GOT3 (cell line): ENCODE data around the gene INSM1.

Experiments used
- DNase-seq: peaks from one replicate; lab custom pipeline; 2025; ENCODE audit warnings: mixed read lengths; lab: John Stamatoyannopoulos, UW

INSM1 gene

DNA sequence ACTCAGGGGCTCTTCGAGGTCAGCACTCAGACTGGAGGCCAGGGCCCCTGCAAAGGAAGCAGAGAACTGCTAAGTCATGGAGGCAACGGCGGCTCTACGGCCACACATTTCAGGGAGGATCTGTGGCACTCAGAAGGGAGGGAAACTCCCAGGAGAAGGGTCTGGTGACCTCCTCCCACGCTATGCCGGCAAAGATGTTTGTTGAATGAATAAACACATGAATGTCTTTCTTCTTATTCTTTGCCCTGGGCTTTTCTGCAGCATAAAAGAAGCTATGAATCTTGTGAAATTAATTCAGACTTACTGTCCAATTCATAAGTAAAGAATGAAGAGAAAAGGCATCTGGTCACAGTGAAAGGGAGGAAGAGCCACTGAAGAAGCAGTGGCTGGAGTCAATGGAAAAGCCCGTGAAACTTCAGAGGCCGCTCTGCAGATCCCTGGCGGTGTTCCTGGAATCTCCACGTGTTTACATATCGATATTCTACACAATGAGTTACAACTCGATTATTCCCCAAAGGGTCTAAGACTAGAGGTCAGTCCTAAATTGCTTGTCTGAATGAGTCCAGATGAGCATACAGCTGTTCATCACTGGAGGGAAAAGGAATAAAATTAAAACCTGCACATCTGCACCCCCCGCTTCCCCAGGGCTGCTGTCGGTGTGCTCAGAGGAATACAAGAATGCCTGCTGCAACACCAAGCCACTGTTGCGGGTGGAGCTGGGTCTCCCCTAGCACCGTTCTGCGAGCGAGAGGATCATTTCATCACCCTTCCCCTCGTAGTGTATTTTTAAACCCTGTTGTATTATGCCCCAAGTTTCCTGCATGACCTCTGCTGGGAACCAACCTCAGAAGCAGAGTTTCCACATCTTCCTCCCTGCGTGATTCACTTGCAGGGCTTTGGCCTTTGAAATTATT lies 25.6 kb downstream of the INSM1 start:
- DNase-seq = no peak

DNA sequence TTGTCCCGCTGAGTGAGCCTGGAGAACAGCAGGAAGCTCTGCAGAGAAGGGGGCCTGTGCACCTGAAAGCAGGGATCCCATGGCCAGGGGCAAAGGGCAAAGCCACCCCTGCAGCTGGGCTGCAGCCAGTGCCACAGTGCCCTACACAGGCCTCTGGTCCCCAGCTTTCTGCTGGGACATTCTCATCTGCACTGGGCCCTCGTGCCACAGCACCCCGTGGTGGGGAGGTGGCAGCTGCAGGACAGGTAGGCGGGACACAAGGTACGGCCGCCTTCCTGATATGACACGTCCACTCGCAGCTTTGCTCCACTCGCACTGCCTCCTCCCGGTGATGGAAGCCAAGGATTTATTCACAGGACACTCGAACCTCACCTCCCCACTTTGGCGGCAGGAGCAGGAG lies 27.2 kb downstream of the INSM1 start:
- DNase-seq = no peak

DNA sequence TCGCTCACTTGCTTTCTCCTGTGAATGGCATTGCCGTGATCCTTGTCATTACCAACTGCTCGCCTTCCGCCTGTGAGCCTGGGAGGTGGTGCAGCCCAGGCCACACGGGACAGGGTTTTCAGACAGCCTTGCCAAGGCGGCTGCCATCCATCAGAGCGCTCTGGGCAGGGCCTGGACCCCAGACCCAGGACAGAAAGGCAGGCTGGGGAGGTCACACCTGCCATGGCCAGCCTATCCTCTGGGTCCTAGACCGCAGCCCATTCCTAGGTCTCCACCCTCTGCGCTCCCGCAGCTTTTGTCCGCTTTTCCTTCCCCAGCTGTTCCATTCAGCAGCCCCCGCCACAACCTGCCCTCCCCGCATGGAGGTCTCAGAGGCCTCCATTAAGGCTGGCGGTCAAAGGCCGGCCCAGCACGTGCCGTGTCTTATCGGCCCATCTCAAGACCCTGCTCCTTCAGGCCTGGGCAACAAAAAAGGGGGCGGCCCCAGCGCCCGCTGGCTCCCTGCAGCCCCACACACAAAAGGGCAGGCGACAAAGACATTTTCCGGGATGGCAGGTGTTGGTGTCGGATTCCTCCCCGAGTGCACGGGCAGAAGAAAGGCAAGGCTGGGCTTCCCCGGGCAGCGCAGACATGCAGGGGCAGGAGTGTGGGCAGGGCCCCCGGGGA lies 28.1 kb downstream of the INSM1 start:
- DNase-seq = no peak

DNA sequence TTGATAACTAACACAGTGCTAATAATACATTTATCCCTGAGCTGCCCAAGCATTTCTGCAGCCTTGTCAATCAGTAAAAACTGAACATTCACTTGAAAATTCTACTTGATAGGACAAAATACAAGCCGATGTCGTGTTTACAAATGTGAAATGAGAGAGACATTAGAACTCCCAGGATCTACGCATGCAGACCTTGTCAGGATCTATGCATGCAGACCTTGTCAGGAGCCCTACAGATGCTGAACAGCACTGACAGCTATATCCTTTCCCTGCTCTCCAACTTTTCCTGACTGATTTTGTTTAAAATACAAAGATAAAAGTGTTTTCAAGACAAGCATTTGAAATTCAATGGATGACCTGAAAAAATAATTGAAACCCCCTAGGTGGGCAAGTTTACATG lies 28.9 kb downstream of the INSM1 start:
- DNase-seq = no peak

DNA sequence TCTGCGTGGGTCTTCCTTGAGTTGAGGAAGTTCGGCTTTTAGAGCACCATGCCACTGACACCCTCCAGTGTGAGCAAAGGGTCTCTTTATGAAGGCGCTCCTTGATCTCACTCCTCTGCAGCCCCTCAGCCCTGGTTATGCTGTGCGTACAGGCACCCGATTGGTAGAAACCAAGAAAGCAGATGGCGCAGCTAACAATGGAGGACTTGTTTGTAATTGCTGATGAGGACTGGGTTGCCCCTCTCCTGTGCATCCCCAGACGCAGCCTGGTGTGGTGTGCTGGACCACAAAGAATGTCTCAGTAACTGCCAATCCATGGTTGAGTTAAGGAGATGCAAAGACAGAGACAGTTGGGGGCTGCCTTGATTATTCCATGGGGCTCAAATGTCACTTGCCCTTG lies 30.2 kb downstream of the INSM1 start:
- DNase-seq = no peak

DNA sequence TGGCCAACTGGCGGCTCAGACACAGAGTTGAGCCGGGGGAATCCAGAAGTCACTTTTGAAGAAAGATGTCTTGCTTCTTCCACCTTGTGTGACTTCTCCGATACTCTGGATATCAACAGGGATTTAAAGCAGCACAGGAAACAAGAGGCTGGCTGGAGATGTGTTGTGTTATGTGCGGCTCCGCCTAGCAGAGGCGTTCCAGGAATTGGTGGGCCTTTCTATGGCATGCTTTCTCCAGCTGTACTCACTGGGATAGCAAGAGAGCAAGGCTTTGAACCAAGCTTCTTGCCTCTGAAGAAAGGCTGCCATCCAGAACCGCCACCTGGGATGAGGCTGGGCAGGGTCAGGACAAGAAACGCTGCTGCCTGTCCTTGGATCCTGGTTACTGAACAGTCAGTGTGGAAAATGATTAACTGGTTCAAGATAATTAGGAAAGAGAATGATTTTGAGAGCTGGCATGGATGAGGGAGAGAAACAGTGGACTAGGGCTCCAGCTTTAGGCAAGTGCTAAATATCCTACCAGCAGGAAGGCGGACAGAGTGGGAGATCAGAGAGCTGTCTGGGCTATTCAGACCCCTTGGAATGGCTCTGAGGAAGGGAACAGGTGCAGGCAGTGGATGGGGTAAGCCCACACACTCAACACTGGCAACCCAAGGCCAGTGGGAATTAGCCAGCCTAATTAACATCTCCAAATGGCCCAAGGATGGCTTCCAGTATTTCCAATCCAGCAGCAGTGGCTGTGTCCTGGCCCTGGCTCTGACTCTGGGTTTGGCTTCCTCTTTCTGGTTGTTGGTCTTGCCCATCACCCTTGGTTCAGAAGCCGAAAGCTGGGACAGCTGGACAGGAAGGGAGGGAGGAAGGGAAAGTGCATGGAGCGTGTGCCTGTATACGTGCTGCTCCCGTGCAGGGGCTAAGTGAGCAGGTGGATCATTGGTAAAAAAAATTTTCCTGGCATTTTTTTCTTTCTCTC lies 31.9 kb downstream of the INSM1 start:
- no peak for DNase-seq

DNA sequence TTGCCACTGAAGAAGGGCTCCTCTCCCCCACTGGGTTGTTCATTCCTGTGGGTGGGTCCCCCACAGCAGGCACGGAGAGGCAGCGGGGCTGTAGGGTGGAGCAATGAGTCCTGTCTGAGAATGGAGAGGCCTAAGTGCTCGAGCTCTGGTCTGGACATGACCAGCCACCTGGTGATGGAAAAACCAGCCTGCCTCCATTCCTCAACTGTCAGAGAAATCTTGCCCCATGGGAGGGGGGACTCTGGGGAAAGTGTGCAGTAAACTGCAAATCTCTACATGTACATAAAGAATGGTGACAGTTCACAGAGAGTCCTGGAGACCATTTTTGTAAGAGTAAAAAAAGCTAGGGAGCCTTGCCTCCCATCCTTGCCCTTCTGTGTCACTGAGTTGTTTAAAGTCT lies 34.1 kb downstream of the INSM1 start:
- DNase-seq = no peak

DNA sequence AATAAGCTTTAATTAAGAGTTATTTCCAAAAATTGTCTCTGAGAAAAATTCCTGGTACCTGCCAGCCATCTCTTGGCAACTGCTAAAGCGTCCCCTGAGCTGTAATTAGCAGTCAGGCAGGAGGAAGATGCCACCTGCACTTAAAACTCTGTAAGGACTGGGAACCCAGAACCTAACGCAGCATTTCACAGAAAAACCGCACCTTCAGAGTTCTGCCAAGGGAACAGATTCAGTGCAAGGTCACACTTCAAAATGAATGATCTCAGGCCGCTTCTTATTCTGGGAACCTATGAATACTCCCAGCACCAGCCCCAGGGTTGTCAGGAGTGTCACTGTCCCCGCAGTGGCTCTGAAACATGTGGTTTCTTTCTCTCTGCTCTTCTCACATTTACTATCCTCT lies 36.7 kb downstream of the INSM1 start:
- DNase-seq = no peak

DNA sequence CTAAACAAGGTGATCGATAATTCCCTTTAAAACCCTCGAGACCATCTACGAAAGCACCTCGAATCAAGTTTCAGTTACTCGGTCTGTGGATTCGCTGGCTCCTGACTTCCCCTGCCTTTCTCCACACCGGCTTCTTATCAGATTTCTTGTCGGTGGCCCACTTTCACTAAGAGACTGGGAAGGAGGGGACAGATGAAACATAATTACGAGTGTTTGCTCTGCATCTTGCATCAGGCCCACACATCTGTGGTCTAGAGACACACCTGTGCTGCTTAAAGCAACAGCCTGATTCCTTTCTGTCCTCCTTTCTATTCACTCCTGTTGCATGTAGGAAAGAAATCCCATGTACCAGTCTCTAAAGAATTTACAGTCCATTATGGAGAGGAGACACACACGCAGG lies 37.7 kb downstream of the INSM1 start:
- DNase-seq = no peak

DNA sequence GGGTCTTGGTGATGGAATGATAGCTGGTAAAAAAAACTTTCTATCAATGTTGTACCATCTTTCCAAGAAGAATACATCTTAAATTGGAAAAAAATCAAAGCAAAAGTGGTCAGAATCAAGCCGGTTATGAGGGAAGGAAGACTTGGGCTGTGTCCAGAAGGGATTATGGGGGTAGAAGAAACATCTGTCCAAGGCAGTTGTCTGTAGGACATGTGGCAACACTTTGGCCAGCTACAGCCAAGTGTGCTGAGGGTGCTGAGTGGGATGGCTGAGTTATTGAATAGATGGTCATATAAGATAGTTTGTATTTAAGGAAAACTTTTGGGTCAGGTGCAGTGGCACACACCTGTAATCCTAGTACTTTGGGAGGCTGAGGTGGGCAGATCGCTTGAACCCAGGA lies 38.4 kb downstream of the INSM1 start:
- no peak for DNase-seq

DNA sequence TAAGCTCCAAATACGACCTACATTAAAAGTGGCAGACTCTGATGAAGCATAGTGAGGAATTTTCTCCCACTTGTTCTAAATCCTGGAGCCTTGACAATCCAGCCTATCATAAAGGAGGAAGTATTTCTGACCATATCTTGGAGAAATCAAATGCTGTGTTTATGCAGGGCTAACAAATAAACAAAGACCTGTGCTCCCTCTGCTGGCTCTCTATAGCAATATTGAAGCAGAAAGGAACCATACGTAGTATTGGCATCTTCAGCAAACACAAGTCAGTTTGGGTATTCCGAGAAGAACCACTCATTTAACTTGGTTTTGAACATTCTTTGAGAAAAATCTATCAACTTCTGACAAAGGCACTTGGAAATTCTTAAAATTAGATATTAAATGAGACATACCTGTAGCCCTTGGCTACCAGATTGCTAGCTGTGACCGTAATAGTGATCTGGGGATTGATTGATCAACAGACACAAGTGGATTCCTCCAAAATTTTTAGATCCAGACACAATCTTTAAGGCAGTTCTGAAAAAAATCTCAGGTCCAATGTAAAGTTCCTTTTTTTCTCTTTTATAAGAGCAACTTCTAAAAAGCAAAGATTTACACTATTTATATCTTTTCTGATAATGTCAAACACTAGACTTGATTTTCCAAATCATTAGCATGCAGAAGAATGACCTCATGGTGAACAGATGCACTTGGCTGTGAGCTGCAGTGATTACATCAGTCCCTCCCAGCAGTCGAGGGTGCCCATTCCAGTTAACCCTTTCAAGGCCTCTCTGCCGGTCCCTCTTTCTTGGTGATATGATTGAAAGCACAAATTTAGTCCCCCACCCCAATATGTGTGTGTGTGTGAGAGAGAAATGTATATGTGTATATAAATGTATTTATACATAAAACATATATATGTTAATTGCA lies 40.2 kb downstream of the INSM1 start:
- DNase-seq = no peak

DNA sequence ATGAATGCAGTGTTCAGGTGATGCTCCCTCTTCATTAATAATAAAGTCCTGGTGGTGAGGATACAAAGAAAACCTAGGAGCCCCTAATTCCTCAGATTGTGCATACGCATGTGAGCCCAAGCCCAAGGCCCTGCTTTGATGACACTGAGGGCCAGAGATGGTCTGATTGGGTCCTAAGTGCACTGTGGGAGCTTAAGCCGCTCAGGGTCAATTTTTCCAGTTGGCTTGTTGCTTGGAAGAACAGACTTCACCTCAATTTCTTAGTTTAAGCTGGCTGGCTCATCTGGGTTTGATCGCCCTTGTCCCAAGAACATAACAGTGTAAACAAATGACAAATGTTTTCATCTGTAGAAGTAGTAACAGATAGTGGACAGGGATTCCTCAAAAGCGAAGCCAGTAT lies 41.4 kb downstream of the INSM1 start:
- no peak for DNase-seq

DNA sequence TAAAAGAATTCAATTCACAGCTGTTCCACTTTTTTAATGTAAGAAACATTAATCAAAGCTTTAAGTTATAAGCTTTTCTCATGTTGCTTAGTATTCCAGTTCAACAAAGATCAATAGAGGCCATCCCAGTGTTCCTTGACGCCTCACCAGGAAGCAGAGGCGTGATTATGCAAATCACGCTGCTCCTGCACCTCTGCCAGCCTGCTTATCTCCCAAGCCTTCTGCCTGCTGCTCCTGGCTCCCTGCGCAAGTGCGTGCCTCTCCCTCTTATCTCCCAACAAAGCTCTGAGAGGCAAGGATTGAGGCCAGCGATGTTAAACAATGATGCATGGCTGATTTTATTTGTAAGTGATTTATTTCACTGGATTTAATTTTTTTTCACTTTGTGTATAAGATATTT lies 42.8 kb downstream of the INSM1 start:
- no peak for DNase-seq

DNA sequence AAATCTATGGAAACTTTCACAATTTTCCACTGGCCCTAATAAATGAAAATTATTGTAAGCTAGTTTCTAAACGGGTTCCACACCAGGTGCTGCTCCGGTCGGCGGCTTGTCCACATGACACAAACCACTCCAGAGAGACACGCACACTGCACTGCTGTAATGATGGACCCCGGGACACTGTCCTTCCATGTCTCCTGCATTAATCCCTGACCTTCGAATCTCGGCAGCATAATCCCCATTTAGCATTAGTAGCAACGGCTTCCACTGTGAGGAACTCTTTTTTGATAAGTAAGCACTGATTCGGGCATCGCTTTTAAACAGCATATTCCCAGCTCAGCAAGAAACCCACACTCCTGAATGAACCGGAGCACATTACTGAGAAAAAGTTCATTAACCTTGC lies 43.5 kb downstream of the INSM1 start:
- DNase-seq = no peak

DNA sequence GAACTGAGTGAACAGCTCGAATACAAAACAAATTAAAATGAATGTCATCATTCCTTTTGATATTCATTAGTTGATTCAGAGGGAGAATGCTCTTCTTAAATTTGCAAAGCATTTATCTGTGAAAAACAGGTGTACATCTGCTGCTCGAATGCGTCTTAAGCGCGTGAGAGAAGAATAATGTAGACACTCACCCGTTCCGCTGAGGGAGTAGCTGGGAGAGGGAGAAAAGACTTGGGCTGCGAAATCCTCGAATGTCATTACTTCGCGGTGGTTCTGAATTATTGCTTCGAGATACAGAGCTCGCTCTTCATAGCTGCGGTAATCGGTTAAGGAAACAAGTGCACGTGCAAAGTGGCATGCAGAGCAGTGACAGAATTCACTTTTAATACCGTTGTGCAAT lies 43.9 kb downstream of the INSM1 start:
- DNase-seq = no peak

DNA sequence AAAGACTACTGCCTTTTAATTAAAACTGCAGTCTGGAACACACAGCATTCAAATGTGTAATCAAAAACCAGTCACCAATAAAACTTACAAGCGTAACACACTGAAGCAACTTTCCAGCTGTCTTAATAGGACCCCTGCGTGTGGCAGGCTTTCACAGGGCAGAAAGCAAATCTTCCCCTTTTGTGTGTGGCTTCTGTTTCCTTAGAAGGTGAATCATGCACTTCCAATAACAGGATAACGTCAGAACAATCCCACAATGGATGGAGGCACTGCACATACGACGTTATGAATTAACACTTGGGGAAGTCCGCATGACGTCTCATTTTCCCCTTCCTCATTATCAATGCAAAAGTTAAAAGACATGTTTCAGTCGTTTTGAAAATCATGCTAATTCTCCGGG lies 44.8 kb downstream of the INSM1 start:
- no peak for DNase-seq

DNA sequence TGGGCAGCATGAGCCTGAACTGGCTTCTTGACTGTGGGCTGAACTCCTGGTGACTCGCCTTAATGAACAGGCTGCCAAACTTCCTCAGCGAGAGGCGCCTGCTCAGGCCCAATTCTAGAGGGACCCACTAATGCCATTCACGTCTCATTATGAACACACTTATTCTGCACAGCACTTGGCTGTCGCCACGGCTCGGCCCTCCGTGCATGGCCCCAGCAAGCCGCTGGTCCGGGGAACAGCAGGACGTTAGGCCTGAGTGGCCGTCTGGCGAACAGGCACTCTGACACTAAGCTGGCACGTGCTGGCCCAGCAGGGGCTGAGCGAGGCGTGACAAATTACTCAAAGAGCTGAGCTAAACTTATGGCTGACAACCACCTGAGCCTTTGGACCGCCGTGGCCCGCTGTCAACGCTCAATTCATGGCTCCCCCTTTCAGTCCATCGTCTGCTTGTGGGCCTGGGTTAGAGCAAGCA lies 45.9 kb downstream of the INSM1 start:
- DNase-seq = no peak

DNA sequence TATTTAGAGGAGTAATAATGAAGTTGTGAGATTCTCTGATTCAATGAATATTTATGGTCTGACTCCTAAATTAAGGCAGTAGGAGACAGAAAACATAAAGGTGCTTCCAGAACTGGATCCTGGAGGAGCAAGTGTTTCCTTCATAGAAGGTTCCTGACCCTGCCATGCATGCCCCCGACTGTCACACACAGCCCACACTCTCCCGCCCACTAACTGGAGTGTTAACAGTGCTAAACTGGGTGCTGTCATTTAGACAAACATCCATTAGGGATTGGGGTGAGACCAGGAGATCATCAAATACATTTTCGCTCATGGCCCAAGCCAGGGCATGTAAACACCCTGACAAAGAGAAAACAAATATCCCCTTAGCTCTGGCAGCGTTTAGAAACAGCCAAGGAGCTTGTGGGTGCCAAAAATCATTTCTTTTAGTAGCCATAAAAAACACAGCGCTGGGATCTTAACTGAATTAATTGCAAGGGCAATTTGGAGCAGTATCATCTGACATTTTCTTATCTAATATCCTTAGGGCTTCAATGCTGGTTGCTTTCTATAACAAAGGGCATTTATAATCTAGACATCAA lies 46.8 kb downstream of the INSM1 start:
- no peak for DNase-seq

DNA sequence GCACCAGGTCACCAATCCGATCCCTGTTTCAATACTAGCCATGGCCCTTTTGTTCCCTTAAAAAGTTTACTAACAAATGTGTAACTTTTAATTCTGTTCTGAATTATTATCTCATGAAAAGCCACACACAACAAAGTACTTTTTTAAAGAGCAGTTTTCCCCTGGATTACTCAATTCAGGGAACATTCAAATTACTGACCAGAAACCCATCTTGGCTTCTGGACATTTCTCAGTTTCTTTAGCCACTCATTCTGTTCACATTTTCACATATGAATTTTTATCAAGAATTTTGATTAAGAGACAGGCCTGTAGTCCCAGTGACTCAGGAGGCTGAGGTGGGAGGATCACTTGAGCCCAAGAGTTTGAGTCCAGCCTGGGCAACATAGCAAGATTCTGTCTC lies 47.4 kb downstream of the INSM1 start:
- DNase-seq = no peak

DNA sequence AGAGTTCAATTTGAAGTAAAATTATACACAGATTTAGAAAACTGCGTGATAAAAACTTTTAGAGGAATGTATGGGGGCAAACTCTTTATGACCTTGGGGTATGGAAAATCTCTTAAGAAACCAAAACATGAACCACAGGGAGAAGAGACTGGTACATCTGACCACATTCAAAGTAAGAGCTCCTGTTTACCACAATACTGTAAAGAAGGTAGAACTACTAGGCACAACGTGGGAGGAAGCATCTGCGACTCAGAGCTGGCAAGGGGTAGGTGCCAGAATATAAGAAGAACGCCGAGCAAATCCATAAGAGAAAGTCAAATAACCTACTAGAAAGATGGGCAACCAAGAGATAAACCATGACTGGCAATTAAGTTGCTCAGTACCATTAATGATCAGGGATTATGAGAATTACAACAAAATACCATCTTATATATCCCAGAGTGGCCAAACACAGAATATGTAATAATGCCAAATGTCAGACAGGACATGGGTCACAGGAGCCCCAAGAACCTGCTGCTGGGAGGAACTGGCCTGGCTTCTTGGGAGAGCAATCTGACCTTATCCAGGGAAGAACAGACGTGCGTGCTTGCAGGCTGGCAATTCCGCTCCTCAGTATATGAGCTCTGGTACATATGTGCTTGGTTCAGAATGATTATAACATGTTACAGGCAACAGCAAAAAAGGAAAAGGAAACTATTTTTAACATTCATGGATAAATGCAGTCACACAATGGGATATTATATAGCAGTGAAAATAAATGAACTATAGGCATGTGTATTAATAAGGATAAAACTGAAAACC lies 50.2 kb downstream of the INSM1 start:
- no peak for DNase-seq
